GM19324 (cell line): ENCODE data around the gene OR7A10.
"Not testable (repeated sequence)": the region's sequence is repeated elsewhere in the genome, so short reads cannot be mapped to it uniquely, and the experiment has no call there.

ENCODE experiments used
- ATAC-seq: cut with Tn5 transposase; IDR thresholded peaks from one replicate; pipeline ENCODE4 v1.9.1; 2021; ENCODE audit warnings: mild to moderate bottlenecking, moderate library complexity; ENCODE audit not compliant: unreplicated experiment, low FRiP score

The OR7A10 gene

GRCh38 chr19:14796021-14796420 lies 52.7 kb downstream of the OR7A10 start:
- no peak for ATAC-seq

- ATAC-seq = no peak
Observed at GRCh38 chr19:14795078-14795721, 53.5 kb downstream of the OR7A10 start.

- ATAC-seq = not testable (repeated sequence)
Observed at GRCh38 chr19:14792250-14792649, 56.5 kb downstream of the OR7A10 start.
